Prostate gland (tissue), 2 donors: ENCODE results near the gene STXBP3. TPM values are rescaled to one million over a fixed set of nuclear protein-coding genes. Genes with fewer than 3 reads are reported as not detected.

ENCODE experiments used
- DNase-seq: peaks from one replicate; pipeline ENCODE4 v3.0.0-alpha.2; 2019; ENCODE audit warnings: low spot score
- H3K27ac ChIP-seq, 2 donors: fragments of 200-600 bp; sonication (generic); 2 replicates each; pipeline ENCODE4 v1.5.1; 2017 to 2019
- H3K27me3 ChIP-seq: fragments of 200-600 bp; sonication (generic); replicated peaks from 2 replicates; pipeline ENCODE4 v1.5.1; 2019; ENCODE audit not compliant: insufficient read depth
- H3K36me3 ChIP-seq, 2 donors: fragments of 200-600 bp; sonication (generic); 1 replicate in 1 of 2; 2 replicates in 1 of 2; pipeline versions ENCODE4 v1.5.1 to v1.8.1; 2017 to 2019
- H3K4me1 ChIP-seq: fragments of 200-600 bp; sonication (generic); replicated peaks from 2 replicates; pipeline ENCODE4 v1.5.1; 2019
- H3K4me3 ChIP-seq, 2 donors: fragments of 200-600 bp; sonication (generic); 2 replicates each; pipeline ENCODE4 v1.5.1; 2017 to 2019
- H3K9me3 ChIP-seq: fragments of 200-600 bp; sonication (generic); 2 replicates; pipeline ENCODE4 v1.5.1; 2017
- POLR2A ChIP-seq: fragments of 450-650 bp; IDR thresholded peaks from one replicate; pipeline ENCODE4 v1.6.1; 2016; ENCODE audit warnings: antibody characterized with exemption, mild to moderate bottlenecking
- POLR2AphosphoS5 ChIP-seq: sonication (generic); formaldehyde crosslinking; IDR thresholded peaks from one replicate; pipeline ENCODE4 v1.6.1; 2017; ENCODE audit warnings: antibody characterized with exemption
- WGBS: methylation state at CpG from one replicate; pipeline ENCODE4 v1.1.5; 2018; 5-methylcytosine and 5-hydroxymethylcytosine counted together
- intact Hi-C: fragments of 100-400 bp; cut with DNase I; formaldehyde crosslinking; loops from one replicate; pipeline ENCODE4 v1.14.2; 2022
- total RNA-seq, 2 donors: library from RNA; depleted of rRNA; stranded (reverse); fragments of >200 nt; gene quantifications; one replicate each; pipeline ENCODE4 v1.1.0, GENCODE V29; 2016
- TF ChIP-seq, protein P1 (sequence below), 4 experiments: fragments of 200-600 bp in 2 of 4; fragments of 450-650 bp in 2 of 4; sonication (generic) in 2 of 4; IDR thresholded peaks; 1 replicate in 3 of 4; 2 replicates in 1 of 4; pipeline ENCODE4 v1.5.1; 2016 to 2019; ENCODE audit warnings: antibody characterized with exemption in 4 of 4, mild to moderate bottlenecking in 2 of 4, moderate library complexity in 2 of 4

STXBP3 gene
- total RNA-seq, 2 donors from 2014 or later: 41.1 to 55.4 TPM

DNA sequence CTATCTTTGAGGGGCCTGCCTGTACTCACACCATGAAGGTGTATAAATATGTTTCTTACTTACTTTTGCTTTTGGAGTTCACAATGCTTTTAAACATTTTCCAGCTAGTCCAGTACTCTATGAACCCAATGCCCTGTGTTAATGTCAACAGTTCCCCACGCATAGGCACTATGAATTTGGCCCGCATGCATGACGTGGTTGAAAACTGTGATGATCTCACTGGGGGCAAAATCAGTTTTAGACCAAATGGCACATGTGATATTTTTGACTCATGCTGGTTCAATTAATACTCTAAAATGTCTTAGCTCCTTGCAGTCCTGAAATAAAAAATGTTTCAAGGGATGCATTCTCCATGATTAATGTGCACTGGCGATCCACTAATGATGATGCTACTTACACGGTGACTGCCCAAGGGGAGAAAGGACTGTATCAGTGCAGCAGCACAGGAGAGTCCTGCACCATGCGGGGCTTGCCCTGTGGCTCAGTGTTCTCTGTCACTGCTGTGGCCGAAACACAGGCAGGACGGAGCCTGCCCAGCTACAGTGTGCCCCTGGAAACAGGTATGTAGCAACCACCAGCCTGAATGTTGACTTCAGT is 18.0 kb upstream of the STXBP3 start:
- Histone ChIP-seq H3K27me3 (no peaks in the 10 kb centered on the region), H3K4me3 (no peak overlapping the region), H3K27ac (no peak overlapping the region), H3K9me3 (no peaks in the 10 kb centered on the region), H3K4me1 (no peaks in the 10 kb centered on the region), H3K36me3 (no peaks in the 10 kb centered on the region)
- intact Hi-C loops: no loop called here
- WGBS: 80% methylated on average over 8 of the region's 8 CpGs
- no peak for DNase-seq
- TF ChIP-seq, protein P1, sequence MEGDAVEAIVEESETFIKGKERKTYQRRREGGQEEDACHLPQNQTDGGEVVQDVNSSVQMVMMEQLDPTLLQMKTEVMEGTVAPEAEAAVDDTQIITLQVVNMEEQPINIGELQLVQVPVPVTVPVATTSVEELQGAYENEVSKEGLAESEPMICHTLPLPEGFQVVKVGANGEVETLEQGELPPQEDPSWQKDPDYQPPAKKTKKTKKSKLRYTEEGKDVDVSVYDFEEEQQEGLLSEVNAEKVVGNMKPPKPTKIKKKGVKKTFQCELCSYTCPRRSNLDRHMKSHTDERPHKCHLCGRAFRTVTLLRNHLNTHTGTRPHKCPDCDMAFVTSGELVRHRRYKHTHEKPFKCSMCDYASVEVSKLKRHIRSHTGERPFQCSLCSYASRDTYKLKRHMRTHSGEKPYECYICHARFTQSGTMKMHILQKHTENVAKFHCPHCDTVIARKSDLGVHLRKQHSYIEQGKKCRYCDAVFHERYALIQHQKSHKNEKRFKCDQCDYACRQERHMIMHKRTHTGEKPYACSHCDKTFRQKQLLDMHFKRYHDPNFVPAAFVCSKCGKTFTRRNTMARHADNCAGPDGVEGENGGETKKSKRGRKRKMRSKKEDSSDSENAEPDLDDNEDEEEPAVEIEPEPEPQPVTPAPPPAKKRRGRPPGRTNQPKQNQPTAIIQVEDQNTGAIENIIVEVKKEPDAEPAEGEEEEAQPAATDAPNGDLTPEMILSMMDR (IDR thresholded peaks at IDR 0.05): no peak
- TF ChIP-seq POLR2AphosphoS5 (no peak), POLR2A (no peak)

DNA sequence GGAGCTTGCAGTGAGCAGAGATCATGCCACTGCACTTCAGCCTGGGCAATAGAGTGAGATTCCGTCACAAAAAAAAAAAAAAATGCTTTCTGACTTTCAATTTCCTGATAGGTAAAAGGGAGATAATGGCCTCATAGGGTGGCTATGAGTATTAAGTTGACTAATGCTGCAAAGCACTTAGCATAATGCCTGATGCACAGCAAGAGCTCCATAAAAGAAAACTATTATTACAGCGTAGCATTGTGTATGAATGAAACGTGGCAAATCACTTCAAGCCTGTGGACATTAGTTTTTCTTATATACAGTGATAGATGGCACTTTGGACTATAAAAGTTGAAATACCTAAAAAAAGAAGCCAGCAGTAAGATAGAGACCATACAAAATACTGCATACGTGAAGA is 17.0 kb upstream of the STXBP3 start:
- 91% methylated on average over 4 of the region's 4 CpGs for WGBS
- Histone ChIP-seq H3K4me3 (no peak overlapping the region), H3K9me3 (no peaks in the 10 kb centered on the region), H3K36me3 (no peaks in the 10 kb centered on the region), H3K27me3 (no peaks in the 10 kb centered on the region), H3K27ac (no peak overlapping the region), H3K4me1 (no peaks in the 10 kb centered on the region)
- intact Hi-C loops: no loop called here
- no peak for TF ChIP-seq POLR2A
- TF ChIP-seq, protein P1 (IDR thresholded peaks at IDR 0.05): no peak
- TF ChIP-seq POLR2AphosphoS5: no peak
- no peak for DNase-seq

DNA sequence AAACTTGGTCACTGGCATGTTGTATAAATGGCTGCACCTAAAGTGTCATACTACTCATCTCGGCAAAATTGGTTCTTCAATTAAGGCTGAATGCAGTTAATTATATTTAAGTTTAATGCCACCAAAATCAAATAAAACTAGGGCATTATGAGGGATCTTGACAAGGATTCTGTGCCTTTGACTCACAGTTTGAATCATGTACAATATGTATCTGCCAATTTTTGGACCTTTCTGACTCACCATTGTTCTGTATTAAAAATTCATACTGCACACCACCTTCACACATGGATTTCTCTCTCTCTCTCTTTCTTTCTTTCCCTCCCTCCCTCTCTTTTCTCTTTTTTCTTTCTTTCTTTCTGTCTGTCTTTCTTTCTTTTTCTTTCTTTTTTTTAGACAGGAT is 14.1 kb upstream of the STXBP3 start:
- H3K27me3 ChIP-seq: no peaks in the 10 kb centered on the region
- H3K36me3 ChIP-seq: no peaks in the 10 kb centered on the region
- H3K4me1 ChIP-seq: no peaks in the 10 kb centered on the region
- no peak for DNase-seq
- WGBS: 92% methylated on average over 1 of the region's 1 CpG
- H3K9me3 ChIP-seq: no peaks in the 10 kb centered on the region
- H3K4me3 ChIP-seq: no peak overlapping the region
- intact Hi-C loops: no loop called here
- TF ChIP-seq POLR2A: no peak
- TF ChIP-seq POLR2AphosphoS5: no peak
- TF ChIP-seq, protein P1 (IDR thresholded peaks at IDR 0.05): no peak
- H3K27ac ChIP-seq: no peak overlapping the region

GRCh38 chr1:108734171-108734865 is 12.2 kb upstream of the STXBP3 start:
- Histone ChIP-seq H3K27me3 (no peaks in the 10 kb centered on the region), H3K36me3 (no peaks in the 10 kb centered on the region), H3K9me3 (no peaks in the 10 kb centered on the region), H3K4me3 (no peak overlapping the region), H3K27ac (no peak overlapping the region), H3K4me1 (no peaks in the 10 kb centered on the region)
- TF ChIP-seq POLR2A: no peak
- TF ChIP-seq, protein P1 (IDR thresholded peaks at IDR 0.05): no peak
- TF ChIP-seq POLR2AphosphoS5: no peak
- DNase-seq: no peak
- WGBS: 94% methylated on average over 1 of the region's 1 CpG
- intact Hi-C loops: no loop called here

DNA sequence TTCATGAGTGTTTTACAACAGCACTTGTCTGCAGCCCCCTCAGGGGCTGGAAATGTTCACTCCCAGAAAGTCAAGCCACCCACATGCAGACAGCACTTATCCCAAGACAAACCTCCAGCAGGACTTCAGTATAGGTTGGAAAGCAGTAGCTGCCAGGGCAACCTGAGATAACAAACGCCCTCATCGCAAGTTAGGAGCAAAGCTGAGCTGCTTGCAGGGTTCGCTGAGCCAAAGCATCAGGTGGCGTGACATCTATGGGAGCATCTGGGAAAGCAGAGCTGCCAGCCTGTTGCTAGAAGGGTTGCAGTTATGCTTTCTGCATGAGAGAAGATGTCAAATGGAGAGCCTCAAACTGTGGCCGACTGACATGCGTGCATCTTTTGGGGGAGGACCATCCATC is 4.2 kb upstream of the STXBP3 start:
- no peaks in the 10 kb centered on the region for H3K9me3 ChIP-seq
- WGBS: 90% methylated on average over 6 of the region's 6 CpGs
- TF ChIP-seq POLR2AphosphoS5 (no peak), POLR2A (no peak)
- TF ChIP-seq, protein P1 (IDR thresholded peaks at IDR 0.05): no peak
- no peaks in the 10 kb centered on the region for H3K4me1 ChIP-seq
- H3K27me3 ChIP-seq: no peaks in the 10 kb centered on the region
- intact Hi-C loops: loop anchor here (10.0 kb wide), 2 partner anchors 47 to 133 kb away; partner anchors contain the start of genes GPSM2 and PRPF38B
- H3K4me3 ChIP-seq: no peak overlapping the region
- no peaks in the 10 kb centered on the region for H3K36me3 ChIP-seq
- H3K27ac ChIP-seq: no peak overlapping the region
- DNase-seq: no peak
